GM20000 (cell line): ENCODE measurements around the gene GPR27.

ENCODE experiments used
- DNase-seq: peaks from one replicate; pipeline ENCODE4 v3.0.0; 2012; ENCODE audit warnings: low spot score
- TF ChIP-seq, protein P1 (sequence below): IDR thresholded peaks from 2 replicates; pipeline ENCODE4 v1.5.1; 2012; ENCODE audit warnings: mild to moderate bottlenecking, control low read depth; ENCODE audit errors: extremely low read depth, missing control alignments

Gene GPR27, protein sequence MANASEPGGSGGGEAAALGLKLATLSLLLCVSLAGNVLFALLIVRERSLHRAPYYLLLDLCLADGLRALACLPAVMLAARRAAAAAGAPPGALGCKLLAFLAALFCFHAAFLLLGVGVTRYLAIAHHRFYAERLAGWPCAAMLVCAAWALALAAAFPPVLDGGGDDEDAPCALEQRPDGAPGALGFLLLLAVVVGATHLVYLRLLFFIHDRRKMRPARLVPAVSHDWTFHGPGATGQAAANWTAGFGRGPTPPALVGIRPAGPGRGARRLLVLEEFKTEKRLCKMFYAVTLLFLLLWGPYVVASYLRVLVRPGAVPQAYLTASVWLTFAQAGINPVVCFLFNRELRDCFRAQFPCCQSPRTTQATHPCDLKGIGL

DNA sequence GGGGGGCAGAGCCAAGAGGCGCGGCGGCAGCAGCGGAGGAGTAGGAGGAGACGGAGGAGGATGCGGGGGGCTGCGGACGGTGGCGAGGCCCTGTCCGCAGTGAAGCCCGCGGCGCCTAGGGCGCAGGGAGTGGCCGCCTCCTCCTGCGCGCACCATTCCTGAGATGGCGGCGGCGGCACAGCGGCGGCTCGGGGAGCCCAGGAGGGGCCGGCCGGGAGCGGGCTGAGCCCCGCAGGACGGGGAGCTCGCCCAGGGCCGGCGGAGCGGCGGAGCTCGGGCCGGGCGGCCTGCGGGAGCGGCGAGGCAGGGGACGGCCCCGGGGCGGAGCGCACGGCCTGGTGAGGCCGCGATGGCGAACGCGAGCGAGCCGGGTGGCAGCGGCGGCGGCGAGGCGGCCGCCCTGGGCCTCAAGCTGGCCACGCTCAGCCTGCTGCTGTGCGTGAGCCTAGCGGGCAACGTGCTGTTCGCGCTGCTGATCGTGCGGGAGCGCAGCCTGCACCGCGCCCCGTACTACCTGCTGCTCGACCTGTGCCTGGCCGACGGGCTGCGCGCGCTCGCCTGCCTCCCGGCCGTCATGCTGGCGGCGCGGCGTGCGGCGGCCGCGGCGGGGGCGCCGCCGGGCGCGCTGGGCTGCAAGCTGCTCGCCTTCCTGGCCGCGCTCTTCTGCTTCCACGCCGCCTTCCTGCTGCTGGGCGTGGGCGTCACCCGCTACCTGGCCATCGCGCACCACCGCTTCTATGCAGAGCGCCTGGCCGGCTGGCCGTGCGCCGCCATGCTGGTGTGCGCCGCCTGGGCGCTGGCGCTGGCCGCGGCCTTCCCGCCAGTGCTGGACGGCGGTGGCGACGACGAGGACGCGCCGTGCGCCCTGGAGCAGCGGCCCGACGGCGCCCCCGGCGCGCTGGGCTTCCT is at the start of gene GPR27:
Gene GPR27 (plus strand): TSS at position 155 of the 909 bp plus-strand sequence. CDS start 195 bp downstream, at position 350.
- peak; percentile 49 for DNase-seq
- TF ChIP-seq, protein P1, sequence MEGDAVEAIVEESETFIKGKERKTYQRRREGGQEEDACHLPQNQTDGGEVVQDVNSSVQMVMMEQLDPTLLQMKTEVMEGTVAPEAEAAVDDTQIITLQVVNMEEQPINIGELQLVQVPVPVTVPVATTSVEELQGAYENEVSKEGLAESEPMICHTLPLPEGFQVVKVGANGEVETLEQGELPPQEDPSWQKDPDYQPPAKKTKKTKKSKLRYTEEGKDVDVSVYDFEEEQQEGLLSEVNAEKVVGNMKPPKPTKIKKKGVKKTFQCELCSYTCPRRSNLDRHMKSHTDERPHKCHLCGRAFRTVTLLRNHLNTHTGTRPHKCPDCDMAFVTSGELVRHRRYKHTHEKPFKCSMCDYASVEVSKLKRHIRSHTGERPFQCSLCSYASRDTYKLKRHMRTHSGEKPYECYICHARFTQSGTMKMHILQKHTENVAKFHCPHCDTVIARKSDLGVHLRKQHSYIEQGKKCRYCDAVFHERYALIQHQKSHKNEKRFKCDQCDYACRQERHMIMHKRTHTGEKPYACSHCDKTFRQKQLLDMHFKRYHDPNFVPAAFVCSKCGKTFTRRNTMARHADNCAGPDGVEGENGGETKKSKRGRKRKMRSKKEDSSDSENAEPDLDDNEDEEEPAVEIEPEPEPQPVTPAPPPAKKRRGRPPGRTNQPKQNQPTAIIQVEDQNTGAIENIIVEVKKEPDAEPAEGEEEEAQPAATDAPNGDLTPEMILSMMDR: no peak

DNA sequence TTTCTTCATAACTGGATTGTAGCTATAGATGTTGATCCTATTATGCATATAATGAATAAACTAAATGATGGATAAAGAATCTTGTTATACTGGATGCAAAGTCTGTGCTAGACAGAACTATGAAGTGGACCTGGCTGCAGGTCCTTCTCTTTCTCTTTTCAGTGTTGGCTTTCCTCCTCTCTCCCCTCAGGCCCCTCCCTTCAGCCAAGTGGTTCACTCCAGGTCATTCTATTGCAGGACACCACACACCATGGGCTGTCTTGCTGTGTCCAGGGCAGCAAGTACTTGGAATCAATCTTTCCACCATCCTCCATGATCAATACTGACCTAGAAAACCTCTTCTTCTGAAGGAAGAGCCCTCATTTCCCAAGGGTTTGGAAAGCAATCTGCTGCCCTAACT is 48.7 kb upstream of the GPR27 start:
- DNase-seq: no peak
- TF ChIP-seq, protein P1: no peak

DNA sequence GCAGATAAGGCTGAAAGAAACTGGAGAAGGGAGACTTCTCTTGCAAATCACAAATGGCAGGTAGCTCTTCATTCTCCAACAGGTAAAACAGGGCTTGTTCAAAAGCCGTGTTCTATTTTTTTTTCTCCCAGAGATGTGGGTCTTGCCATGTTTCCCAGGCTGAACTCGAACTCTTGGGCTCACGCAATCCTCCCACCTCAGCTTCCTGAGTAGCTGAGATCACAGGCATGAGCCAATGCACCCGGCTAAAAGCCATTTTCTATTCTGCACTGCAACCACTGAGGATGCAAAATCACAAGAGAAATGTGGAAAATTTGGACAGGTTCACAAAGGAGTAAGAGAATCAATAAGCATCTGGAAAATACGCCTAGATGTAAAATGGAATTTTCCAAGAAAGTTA is 48.0 kb upstream of the GPR27 start:
- TF ChIP-seq, protein P1: no peak
- no peak for DNase-seq

DNA sequence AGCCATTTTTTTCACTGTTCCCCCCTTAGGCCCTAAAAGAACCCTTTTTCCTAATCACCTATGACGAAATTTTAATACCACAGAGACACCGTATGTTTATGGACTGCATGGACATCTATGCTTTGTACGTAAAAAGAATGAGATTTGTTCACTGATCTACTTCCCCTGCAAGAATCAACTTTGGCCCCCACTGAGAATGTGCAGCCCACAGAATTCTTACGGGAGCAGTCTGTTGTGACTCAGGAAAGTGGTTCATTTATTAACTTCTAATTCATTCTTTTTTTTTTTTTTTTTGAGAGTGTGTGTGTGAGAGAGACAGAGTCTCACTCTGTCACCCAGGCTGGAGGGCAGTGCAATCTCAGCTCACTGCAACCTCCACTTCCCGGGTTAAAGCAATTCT is 46.1 kb upstream of the GPR27 start:
- no peak for DNase-seq
- TF ChIP-seq, protein P1: no peak

DNA sequence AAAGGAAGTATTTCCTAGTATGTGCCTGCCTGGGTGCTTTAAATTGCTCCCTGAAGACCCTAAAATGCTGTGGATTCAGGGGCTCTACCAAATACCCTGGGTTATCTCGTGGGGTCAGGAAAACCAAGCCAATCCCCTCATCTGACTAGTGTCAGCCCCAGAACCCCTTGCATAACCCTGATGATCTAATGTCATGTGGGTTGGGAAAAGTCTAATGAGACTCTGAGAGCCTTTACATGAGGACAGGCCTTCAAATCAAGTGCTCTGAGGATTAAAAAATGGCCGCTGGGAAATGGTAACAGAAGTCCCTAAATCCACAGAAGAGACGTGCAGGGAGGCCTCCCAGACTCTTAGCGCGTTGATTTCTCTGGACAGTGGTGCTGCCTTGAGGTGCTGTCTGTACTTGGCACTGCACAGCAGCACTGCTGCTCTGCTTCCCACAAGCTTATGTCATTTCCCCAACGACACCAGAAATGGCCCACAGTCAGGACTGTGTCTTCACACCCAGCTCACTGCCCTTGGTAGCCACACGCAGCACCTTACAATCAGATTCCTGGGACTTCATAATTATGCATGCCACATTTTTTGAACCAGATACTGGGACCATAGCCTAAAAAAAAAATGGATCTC is 45.1 kb upstream of the GPR27 start:
- TF ChIP-seq, protein P1: no peak
- DNase-seq: no peak

DNA sequence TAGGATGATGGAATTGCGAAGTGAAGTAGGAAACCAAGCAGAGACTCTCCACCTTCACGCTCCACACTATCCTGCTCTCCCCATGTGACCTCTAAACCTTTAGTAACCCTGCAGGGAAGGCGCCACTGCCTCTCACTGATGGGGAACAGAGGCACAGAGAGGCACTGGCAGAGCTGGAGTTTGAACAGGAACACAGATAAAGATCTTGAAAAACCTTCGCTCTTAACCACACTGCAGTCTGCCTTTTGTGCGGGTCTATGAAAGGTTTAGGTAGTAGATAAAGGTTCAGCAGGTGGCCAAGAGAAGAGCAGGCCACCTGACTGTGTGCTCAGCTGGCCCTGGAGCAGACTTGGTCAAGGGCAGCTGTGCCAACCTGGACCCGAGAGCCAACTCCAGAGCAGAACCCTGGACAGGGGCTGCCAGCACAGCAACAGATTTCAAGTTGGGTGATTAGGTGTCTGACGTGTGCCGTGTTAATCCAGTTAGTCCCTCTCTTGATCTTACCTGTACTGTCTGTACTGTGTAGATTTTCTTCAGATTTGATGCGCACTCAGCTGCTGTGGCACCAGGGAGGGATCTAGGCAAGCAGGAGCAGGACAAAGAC is 43.6 kb upstream of the GPR27 start:
- TF ChIP-seq, protein P1: no peak
- no peak for DNase-seq
